Measurements from ENCODE around the gene MISP. TPM values are rescaled to one million over a fixed set of nuclear protein-coding genes. Genes with fewer than 3 reads are reported as not detected.

MISP gene
- total and polyA plus RNA-seq, 2 of the 13 experiments (the other 11 are each of a cell fraction or from before 2014, with no cell fraction given): 0.67 to 1.3 TPM

DNA sequence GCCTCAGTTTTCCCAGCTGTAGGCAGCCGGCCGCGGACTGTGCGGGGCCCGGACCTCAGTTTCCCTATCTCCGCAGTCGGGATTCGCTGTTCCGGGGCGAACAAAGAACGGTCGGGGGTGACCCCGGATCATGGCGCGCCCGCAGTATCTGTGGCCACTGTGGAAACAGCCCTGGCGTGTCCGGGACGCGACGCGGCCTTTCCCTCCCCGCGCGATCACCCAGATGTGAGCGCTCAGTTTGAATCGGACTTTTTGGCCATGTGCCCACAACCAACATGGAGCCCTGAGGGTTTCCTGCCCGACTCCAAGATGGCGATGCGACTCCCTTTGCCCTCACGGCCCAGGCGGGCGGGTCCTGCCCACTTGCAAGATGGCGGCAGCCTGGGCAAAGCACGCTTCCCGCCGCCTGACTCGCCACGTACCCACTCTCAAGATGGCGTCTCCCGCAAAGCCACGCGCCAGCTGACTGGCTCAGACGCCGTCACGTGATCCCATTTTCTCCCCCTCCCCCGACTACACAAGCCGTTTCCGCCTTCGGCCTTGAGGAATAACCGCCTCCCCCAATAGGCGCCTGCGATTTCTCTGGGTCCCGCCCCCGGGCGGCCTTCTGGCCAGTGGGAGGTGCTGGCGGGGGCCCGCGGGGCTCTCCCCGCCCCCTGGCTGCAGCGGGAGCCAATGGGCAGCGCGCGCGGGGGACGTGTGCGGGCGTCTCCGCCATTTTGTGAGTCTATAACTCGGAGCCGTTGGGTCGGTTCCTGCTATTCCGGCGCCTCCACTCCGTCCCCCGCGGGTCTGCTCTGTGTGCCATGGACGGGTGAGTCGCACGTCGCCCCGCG is 46.0 kb downstream of the MISP start, which contains the start of gene PTBP1 (continued):
- TF ChIP-seq, protein P1, sequence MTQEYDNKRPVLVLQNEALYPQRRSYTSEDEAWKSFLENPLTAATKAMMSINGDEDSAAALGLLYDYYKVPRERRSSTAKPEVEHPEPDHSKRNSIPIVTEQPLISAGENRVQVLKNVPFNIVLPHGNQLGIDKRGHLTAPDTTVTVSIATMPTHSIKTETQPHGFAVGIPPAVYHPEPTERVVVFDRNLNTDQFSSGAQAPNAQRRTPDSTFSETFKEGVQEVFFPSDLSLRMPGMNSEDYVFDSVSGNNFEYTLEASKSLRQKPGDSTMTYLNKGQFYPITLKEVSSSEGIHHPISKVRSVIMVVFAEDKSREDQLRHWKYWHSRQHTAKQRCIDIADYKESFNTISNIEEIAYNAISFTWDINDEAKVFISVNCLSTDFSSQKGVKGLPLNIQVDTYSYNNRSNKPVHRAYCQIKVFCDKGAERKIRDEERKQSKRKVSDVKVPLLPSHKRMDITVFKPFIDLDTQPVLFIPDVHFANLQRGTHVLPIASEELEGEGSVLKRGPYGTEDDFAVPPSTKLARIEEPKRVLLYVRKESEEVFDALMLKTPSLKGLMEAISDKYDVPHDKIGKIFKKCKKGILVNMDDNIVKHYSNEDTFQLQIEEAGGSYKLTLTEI (CRISPR knock-in tag; conservative IDR thresholded peaks at IDR 0.05): no peak
- TF ChIP-seq, protein P2, sequence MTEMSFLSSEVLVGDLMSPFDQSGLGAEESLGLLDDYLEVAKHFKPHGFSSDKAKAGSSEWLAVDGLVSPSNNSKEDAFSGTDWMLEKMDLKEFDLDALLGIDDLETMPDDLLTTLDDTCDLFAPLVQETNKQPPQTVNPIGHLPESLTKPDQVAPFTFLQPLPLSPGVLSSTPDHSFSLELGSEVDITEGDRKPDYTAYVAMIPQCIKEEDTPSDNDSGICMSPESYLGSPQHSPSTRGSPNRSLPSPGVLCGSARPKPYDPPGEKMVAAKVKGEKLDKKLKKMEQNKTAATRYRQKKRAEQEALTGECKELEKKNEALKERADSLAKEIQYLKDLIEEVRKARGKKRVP (CRISPR knock-in tag; IDR thresholded peaks at IDR 0.05): no peak
- TF ChIP-seq ZFP1 (CRISPR knock-in tag; IDR thresholded peaks at IDR 0.05) (peak; percentile 56; the same call in 1 of the 2 replicates), HNRNPK (IDR thresholded peaks at IDR 0.05; ENCODE audit: low read depth, low read length, poor library complexity, severe bottlenecking) (no peak), ZNF546 (CRISPR knock-in tag; conservative IDR thresholded peaks at IDR 0.05) (no peak), STAT5B (CRISPR knock-in tag; IDR thresholded peaks at IDR 0.05) (no peak), SMAD9 (CRISPR knock-in tag; IDR thresholded peaks at IDR 0.05) (no peak), ZNF331 (CRISPR knock-in tag; IDR thresholded peaks at IDR 0.05) (peak; percentile 82; the same call in 1 of the 2 replicates), FIP1L1 (IDR thresholded peaks at IDR 0.05; ENCODE audit: borderline replicate concordance, insufficient read depth, low read depth, low read length) (0 out of 2 replicates have a peak, but pooled peaks have one; percentile 40), ZMYM4 (CRISPR knock-in tag; IDR thresholded peaks at IDR 0.05) (peak; percentile 73; the same call in 1 of the 2 replicates), ZNF776 (CRISPR knock-in tag; IDR thresholded peaks at IDR 0.05) (peak; percentile 82), HMGXB3 (CRISPR knock-in tag; IDR thresholded peaks at IDR 0.05; ENCODE audit: borderline replicate concordance) (peak; percentile 94), RBM39 (IDR thresholded peaks at IDR 0.05; ENCODE audit: low read depth, low read length, poor library complexity, severe bottlenecking) (peak; percentile 73), SOX5 (CRISPR knock-in tag; IDR thresholded peaks at IDR 0.05; ENCODE audit: borderline replicate concordance) (peak; percentile 62; the same call in 1 of the 2 replicates), KAT7 (CRISPR knock-in tag; IDR thresholded peaks at IDR 0.05; ENCODE audit: borderline replicate concordance) (peak; percentile 21; the same call in 1 of the 2 replicates), THYN1 (CRISPR knock-in tag; IDR thresholded peaks at IDR 0.05; ENCODE audit: borderline replicate concordance, low read depth) (no peak)
- TF ChIP-seq, protein P3, sequence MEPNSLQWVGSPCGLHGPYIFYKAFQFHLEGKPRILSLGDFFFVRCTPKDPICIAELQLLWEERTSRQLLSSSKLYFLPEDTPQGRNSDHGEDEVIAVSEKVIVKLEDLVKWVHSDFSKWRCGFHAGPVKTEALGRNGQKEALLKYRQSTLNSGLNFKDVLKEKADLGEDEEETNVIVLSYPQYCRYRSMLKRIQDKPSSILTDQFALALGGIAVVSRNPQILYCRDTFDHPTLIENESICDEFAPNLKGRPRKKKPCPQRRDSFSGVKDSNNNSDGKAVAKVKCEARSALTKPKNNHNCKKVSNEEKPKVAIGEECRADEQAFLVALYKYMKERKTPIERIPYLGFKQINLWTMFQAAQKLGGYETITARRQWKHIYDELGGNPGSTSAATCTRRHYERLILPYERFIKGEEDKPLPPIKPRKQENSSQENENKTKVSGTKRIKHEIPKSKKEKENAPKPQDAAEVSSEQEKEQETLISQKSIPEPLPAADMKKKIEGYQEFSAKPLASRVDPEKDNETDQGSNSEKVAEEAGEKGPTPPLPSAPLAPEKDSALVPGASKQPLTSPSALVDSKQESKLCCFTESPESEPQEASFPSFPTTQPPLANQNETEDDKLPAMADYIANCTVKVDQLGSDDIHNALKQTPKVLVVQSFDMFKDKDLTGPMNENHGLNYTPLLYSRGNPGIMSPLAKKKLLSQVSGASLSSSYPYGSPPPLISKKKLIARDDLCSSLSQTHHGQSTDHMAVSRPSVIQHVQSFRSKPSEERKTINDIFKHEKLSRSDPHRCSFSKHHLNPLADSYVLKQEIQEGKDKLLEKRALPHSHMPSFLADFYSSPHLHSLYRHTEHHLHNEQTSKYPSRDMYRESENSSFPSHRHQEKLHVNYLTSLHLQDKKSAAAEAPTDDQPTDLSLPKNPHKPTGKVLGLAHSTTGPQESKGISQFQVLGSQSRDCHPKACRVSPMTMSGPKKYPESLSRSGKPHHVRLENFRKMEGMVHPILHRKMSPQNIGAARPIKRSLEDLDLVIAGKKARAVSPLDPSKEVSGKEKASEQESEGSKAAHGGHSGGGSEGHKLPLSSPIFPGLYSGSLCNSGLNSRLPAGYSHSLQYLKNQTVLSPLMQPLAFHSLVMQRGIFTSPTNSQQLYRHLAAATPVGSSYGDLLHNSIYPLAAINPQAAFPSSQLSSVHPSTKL (CRISPR knock-in tag; IDR thresholded peaks at IDR 0.05): peak; percentile 34; the same call in 1 of the 2 replicates

All from HepG2 (cell line).